GM18517 (cell line): ENCODE results near the gene GPX3.

ENCODE experiments used
- ATAC-seq: cut with Tn5 transposase; IDR thresholded peaks from one replicate; pipeline ENCODE4 v1.9.1; 2021; ENCODE audit warnings: mild to moderate bottlenecking, moderate library complexity; ENCODE audit not compliant: unreplicated experiment

The GPX3 gene

GRCh38 chr5:151012862-151013261 lies 7.5 kb upstream of the GPX3 start:
- no peak for ATAC-seq

GRCh38 chr5:151014680-151015343 lies 5.6 kb upstream of the GPX3 start:
- no peak for ATAC-seq

GRCh38 chr5:151015974-151016587 lies 4.3 kb upstream of the GPX3 start:
- no peak for ATAC-seq

- no peak for ATAC-seq
Measured at GRCh38 chr5:151016700-151017099, 3.7 kb upstream of the GPX3 start.

GRCh38 chr5:151017897-151018296 lies 2.5 kb upstream of the GPX3 start:
- no peak for ATAC-seq

GRCh38 chr5:151018846-151019245 lies 1.5 kb upstream of the GPX3 start:
- ATAC-seq, result no peak

- no peak for ATAC-seq
Measured at GRCh38 chr5:151019331-151019730, 1.1 kb upstream of the GPX3 start.

GRCh38 chr5:151021746-151022145 lies 1.4 kb downstream of the GPX3 start:
- no peak for ATAC-seq

- no peak for ATAC-seq
Measured at GRCh38 chr5:151022511-151023018, 2.2 kb downstream of the GPX3 start.

- no peak for ATAC-seq
Measured at GRCh38 chr5:151023047-151023615, 2.7 kb downstream of the GPX3 start.

GRCh38 chr5:151023651-151024050 lies 3.3 kb downstream of the GPX3 start:
- no peak for ATAC-seq

GRCh38 chr5:151024440-151025249 lies 4.3 kb downstream of the GPX3 start:
- no peak for ATAC-seq

GRCh38 chr5:151025250-151025606 lies 4.8 kb downstream of the GPX3 start:
- no peak for ATAC-seq

GRCh38 chr5:151026088-151026487 lies 5.7 kb downstream of the GPX3 start:
- ATAC-seq, result no peak

GRCh38 chr5:151026679-151027078 lies 6.3 kb downstream of the GPX3 start:
- no peak for ATAC-seq

GRCh38 chr5:151027961-151028479 lies 7.6 kb downstream of the GPX3 start:
- no peak for ATAC-seq

- no peak for ATAC-seq
Measured at GRCh38 chr5:151028717-151029116, 8.3 kb downstream of the GPX3 start.

GRCh38 chr5:151029179-151030055 lies 9.0 kb downstream of the GPX3 start:
- ATAC-seq, result no peak

- ATAC-seq, result no peak
Measured at GRCh38 chr5:151030056-151030336, 9.6 kb downstream of the GPX3 start.

- ATAC-seq, result no peak
Measured at GRCh38 chr5:151030379-151030778, 10.0 kb downstream of the GPX3 start.

GRCh38 chr5:151031554-151031953 lies 11.2 kb downstream of the GPX3 start:
- ATAC-seq, result no peak
